Activated T-cell treated with anti-CD3 and anti-CD28 coated beads for 24 hours (primary cell): ENCODE data around the gene ADAMTSL3.

Experiments used
- DNase-seq: peaks from one replicate; pipeline ENCODE4 v3.0.0-alpha.2; 2020; ENCODE audit warnings: low read depth

Gene ADAMTSL3

GRCh38 chr15:83654379-83655236, 685 bp downstream of the ADAMTSL3 start:
- DNase-seq, result no peak

DNA sequence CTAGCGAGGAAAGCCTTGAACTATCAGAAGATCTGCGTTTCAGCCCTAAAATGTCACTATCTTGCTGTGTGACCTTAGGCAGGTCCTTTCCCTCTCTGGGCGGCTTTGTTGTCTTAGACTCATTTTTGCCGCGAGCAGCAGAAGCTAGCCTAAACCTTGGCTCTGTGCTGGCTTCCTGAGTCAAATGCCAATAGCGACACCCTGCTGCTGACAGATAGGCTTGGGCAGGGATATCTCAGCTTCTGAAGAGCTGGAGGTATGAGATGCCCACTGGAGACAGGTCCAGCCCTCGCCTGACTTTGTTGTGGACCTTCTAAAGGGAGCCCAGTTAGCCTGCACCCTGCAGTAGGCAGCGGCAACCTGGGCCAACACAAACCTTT, 1.3 kb downstream of the ADAMTSL3 start:
- DNase-seq, result no peak

GRCh38 chr15:83656192-83656591, 2.3 kb downstream of the ADAMTSL3 start:
- no peak for DNase-seq

GRCh38 chr15:83656943-83657528, 3.1 kb downstream of the ADAMTSL3 start:
- DNase-seq, result no peak

DNA sequence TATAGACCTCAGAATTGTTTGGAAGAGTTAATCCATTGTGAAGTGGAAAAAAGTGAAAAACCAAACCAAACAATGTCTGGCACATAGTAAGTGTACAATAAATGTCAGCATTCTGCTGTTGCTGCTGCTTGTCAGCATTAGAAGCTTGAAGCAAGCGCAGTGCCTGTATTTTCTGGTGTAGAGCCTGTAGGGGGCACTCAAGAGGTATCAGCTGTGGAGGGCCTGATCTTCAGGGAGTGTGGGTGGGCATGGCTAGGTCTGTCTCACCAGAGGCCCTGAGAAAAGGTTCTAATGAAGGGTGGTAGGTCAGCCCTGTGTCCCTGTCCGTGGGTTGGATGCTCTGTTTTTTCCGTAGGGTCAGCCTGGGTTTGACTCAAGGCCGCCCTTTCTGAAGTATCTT, 3.6 kb downstream of the ADAMTSL3 start:
- no peak for DNase-seq

DNA sequence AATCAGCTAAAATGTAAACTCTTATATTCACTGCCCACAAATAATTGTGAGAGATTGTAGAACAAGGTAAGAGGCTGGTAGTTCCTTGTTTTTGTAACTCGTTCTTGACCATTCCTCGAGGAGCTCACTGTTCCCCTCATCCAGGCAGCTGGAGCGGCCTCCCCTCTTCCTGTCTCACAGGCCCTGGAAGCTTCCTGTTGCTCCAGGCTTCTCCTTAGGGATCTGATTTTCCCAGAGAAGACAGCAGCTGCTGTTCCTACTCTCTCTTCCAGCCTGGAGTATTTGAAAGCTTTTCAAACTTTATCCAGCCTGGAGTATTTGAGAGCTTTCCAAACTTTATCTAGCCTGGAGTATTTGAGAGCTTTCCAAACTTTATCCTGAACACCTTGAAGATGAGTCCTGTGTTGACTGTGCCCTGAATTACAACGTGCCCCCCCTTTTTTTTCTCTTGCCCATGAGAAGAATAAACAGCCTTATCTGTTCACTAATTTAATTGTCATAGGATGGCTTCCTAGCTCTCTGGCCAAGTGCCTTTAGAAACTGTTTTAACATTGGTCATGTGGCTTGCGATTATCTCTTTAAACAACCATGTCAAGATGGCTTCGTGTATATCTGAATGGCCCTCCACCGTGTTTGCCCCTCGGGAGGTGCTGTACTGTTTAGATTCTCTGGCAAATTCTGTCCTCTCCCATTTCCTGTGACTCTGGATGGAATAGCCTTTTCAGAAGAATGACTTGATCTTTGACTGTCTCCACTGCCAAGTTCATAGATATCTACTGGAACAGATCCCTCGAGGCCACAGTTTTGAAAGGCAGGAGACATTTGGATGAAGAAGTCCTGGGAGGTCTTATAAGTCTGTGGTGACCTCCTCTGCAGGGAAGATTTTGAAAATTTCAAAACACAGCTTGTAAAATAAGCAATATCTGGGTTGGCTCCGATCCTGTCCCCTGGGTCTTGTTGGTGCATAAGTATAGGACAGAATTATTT, 4.8 kb downstream of the ADAMTSL3 start:
- no peak for DNase-seq

GRCh38 chr15:83659417-83659812, 5.5 kb downstream of the ADAMTSL3 start:
- DNase-seq, result no peak

DNA sequence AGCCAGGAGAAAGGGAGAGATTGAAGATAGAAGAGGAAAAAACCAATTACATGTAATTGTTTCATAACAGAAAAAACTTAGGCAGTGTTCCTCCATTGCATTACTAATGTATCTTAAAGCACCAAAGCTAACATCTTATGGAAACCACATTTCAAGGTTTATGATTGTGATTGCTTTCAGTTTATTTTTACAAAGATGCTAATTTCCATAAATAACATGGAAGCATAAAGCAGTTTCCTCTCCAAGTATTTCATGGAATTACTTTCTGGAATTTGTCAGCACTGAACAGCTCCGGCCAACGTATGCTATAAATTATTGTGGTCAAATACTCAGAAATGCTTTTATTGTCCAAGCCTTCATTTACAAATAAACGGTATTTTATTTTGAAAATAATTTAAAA, 11.6 kb downstream of the ADAMTSL3 start:
- no peak for DNase-seq

GRCh38 chr15:83670672-83671229, 16.8 kb downstream of the ADAMTSL3 start:
- no peak for DNase-seq

DNA sequence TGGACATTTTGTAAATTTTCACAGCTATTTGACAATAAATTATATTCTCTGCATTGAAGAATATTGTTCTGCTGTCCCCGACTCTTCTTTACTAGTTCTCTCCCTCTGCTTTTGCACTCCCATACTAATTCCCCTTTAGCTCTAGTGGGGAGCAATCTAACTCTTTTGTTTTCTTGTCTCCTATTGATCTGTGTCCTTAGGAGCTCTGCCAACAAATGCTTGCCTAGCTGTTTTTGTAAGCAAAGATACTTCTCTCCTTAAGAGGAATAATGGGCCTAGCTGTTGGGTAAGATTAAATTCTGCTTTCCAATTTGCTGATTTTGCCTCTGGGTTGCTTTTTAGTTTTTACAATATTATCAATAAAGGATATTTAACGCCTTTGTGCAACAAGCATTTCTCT, 17.7 kb downstream of the ADAMTSL3 start:
- DNase-seq, result no peak

DNA sequence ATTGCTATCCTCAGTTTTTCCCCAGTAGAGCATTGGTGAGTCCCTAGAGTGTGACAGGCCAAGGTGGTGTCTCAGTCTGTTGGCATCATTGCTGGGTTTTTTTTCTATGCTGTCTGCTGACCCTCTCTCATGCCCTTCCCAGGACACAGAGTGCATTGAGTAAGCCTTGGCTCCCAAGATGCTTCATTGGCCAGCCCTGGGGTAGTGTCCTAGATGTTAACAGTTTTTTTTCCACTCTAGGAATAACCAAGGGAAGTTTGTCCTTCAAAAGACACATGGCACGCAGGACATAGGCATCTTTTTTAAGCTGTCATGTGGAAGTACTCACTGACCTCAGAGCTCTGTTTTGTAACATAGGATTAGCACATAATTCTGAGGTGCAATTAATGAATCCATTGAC, 19.5 kb downstream of the ADAMTSL3 start:
- no peak for DNase-seq

DNA sequence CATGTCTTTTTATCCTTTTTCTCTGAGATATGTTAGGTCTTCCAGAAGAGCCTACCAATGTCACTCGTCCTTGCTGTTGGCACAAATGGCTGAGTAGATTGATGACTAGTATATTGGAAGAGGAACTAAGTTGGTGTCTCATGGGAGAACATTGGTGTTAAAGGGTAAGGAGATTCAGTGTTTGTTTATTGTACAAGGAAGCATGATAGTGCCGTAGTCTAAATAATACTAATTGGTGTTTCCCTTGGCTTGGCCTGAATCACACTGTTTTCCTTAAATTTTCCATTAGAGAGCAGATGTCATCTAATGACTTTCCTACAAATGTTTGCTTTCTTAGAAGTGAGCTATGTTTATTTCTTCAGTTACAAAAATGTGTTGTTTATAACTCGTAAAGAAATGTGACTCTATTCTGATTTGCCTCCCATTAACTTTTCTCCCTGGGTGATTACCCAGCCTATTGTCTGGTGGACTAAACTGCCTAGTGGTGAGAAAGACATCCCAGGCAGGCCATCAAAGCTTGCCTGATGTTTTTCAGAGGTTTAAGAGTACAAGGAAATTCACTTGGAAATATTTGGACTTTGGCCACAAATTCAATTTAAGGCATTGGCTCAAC, 28.7 kb downstream of the ADAMTSL3 start:
- DNase-seq, result no peak

GRCh38 chr15:83685916-83686332, 32.0 kb downstream of the ADAMTSL3 start:
- no peak for DNase-seq

DNA sequence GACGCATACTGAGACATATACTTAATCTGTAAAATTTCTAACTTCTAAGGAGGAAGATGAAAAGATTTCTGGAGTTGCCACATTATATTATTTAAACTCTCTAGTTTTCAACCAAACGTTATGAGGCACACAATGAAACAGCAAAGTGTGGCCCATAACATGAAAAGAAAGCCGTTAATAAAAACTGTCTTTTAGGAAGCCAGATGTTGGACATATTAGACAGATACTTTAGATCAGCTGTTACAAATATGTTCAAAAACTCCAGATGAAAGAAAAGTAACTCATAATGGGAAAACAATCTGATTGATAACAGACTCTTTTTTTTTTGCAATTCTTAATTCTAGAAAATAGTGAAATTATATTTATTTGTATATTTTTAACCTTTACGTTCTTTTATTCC, 34.3 kb downstream of the ADAMTSL3 start:
- no peak for DNase-seq

DNA sequence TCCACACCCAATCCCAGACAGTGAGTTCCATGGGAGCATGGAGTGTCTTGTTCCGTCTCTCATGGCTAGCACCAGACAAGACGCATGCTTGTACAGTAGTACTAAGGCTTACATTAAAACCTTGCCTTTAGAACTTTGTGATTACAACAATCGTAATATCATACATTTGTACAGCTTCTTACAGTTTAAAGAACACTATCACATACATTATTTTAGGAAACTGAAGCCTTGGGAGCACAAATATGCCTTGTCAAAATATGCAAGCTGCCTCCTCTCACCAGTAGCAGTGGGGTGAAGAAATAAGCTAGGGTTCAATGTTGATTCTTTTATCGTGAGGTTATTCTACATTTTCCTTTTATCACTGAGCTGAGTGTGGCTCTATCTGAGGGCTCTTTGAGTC, 36.8 kb downstream of the ADAMTSL3 start:
- DNase-seq, result no peak

DNA sequence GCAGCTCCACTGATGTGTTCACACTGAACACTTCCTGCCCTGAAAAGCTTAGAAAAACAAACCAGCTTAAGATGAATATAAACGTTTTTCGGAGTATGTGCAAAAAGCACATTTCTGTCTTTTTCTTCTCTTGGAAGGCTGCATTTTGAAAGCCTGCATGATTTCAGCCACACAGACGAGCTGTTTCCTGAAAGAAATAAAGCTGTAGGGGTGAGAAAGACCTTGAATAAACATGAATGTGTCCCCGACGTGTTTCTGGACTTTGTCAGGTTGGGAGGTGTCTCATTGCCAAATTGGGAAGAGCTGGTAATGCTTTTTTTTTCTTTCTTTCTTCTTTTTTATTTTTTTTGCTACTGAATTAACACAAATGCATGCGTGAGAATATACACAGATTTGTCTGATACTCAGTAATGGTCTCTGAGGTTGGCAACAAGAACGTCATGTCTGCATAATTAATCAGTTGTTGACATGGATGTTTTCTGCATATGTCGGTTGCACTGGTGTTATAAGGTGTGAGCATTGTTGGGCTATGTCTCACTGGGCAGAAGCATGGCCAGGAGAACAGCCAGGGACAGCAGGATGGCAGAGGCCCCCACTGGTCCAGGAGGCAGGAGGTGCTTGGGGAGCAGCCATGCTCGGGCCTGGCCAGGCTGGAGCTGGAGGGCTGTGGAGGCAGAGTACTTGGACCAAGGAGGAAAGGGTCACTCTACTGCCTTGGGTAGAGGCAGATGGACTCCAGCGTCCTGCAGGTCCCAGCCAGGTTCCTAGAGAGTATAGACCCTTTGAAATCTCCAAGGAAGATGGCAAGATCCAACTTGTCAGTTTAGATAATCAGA, 39.0 kb downstream of the ADAMTSL3 start:
- no peak for DNase-seq

- DNase-seq, result no peak
These were observed 40.1 kb downstream of the ADAMTSL3 start for GRCh38 chr15:83694015-83694414.

GRCh38 chr15:83694536-83694935, 40.6 kb downstream of the ADAMTSL3 start:
- DNase-seq, result no peak

- no peak for DNase-seq
These were observed 41.3 kb downstream of the ADAMTSL3 start for GRCh38 chr15:83695246-83695645.

- DNase-seq, result no peak
These were observed 42.0 kb downstream of the ADAMTSL3 start for GRCh38 chr15:83695901-83696425.

DNA sequence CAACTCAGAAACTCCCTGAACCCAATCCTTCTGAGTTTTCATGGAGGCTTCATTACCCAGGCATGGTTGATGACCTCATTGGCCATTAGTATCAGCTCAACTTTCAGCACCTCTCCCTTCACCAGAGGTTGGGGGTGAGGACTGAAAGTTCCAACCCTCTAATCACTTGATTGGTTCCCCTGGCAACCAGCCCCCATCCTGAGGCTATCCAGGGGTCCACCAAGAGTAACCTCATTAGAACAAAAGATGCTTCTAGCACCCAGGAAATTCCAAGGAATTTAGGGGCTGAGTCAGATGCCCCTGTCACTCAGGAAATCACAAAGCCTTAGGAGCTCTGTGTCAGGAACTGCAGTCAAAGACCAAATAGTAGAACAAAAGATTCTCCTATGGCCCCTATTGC, 43.8 kb downstream of the ADAMTSL3 start:
- no peak for DNase-seq
